Endodermal cell (in vitro differentiated cells): Measurements from ENCODE around the gene PAQR7. TPM values are rescaled to one million over a fixed set of nuclear protein-coding genes. Genes with fewer than 3 reads are reported as not detected.

Source experiments
- DNase-seq: peaks from one replicate; pipeline ENCODE4 v3.0.0-alpha.2; 2017
- H3K27ac ChIP-seq: 2 replicates; pipeline ENCODE4 v1.5.1; 2013; ENCODE audit warnings: mild to moderate bottlenecking, low read depth, low read length, moderate library complexity
- H3K27me3 ChIP-seq: 2 replicates; pipeline ENCODE4 v1.6.1; 2013; ENCODE audit warnings: mild to moderate bottlenecking, low read length, moderate library complexity; ENCODE audit not compliant: insufficient read depth, control insufficient read depth, poor library complexity, severe bottlenecking
- H3K36me3 ChIP-seq: 2 replicates; pipeline ENCODE4 v1.7.0; 2013; ENCODE audit warnings: mild to moderate bottlenecking, low read length, moderate library complexity; ENCODE audit not compliant: control insufficient read depth, insufficient read depth
- H3K4me1 ChIP-seq: one replicate; pipeline ENCODE4 v1.7.0; 2013; ENCODE audit warnings: low read length; ENCODE audit not compliant: control insufficient read depth, insufficient read depth
- H3K4me3 ChIP-seq: 2 replicates; pipeline ENCODE4 v1.5.1; 2013; ENCODE audit warnings: mild to moderate bottlenecking, low read length, moderate library complexity
- H3K9ac ChIP-seq: 2 replicates; pipeline ENCODE4 v1.6.1; 2013; ENCODE audit warnings: mild to moderate bottlenecking, low read length, moderate library complexity; ENCODE audit not compliant: poor library complexity, severe bottlenecking; ENCODE audit errors: extremely low read depth
- H3K9me3 ChIP-seq: 2 replicates; pipeline ENCODE4 v1.6.1; 2013; ENCODE audit warnings: mild to moderate bottlenecking, low read length, moderate library complexity; ENCODE audit not compliant: control insufficient read depth
- H3K27ac Mint-ChIP-seq: 2 replicates; pipeline ENCODE4 v1.8.0; 2020; ENCODE audit warnings: mixed read lengths
- H3K27me3 Mint-ChIP-seq: 2 replicates; pipeline ENCODE4 v1.8.0; 2021; ENCODE audit warnings: mild to moderate bottlenecking, mixed read lengths; ENCODE audit not compliant: insufficient read depth
- H3K36me3 Mint-ChIP-seq: 2 replicates; pipeline ENCODE4 v1.8.0; 2020; ENCODE audit warnings: low read depth, mixed read lengths
- H3K4me1 Mint-ChIP-seq: 2 replicates; pipeline ENCODE4 v1.8.0; 2020; ENCODE audit warnings: mixed read lengths
- H3K4me3 Mint-ChIP-seq: 2 replicates; pipeline ENCODE4 v1.8.0; 2020; ENCODE audit warnings: mild to moderate bottlenecking, moderate library complexity, mixed read lengths
- H3K9me3 Mint-ChIP-seq: 2 replicates; pipeline ENCODE4 v1.8.0; 2020; ENCODE audit warnings: mild to moderate bottlenecking, mixed read lengths
- WGBS, 2 experiments: methylation state at CpG; one replicate each; pipeline versions ENCODE4 v1.1.5 to v1.1.7; 2013; ENCODE audit warnings: missing lambda C conversion rate in 2 of 2, mixed read lengths in 1 of 2; ENCODE audit not compliant: insufficient coverage in 1 of 2, insufficient read length in 1 of 2; 5-methylcytosine and 5-hydroxymethylcytosine counted together
- total RNA-seq, 2 donors: library from RNA; stranded (reverse); fragmentation: NEBNext Ultra II Directional in 1 of 2; extraction: Animal tissue kit (Norgen Biotek cat#: 25700) in 1 of 2; gene quantifications; 2 replicates in 1 of 2; 3 replicates in 1 of 2; pipeline ENCODE4 v1.2.1, GENCODE V29; 2021
- TF ChIP-seq, protein P1 (sequence below): fragments of 200-600 bp; sonication (generic); conservative IDR thresholded peaks from 2 replicates; pipeline ENCODE4 v1.5.0; 2021; ENCODE audit warnings: antibody characterized with exemption, mild to moderate bottlenecking

PAQR7 gene
- total RNA-seq, 2 donors from 2014 or later = 11.7 to 15.0 TPM

DNA sequence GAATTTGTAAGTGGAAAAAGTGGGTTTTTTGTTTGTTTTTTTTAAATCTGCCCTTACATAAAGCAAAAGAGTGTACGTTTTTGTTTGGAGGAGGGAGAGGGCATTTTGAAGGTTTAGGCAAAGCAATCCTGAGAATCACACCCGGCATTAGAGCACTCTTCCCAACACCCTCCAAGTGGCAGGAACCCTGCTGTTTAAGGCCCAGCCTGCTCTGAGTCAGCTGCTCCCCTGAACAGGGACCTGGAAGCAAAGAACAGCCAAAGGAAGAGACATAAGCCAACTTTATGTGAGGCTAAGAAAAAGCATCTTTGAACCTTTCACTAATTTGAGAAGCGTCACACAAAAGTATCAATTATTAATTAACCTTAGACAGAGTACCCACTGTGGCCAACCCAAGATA lies 38.8 kb downstream of the PAQR7 start:
- Histone ChIP-seq H3K4me1 (peaks cover 19% of the 10 kb centered on the region), H3K27me3 (no peaks in the 10 kb centered on the region), H3K9me3 (no peaks in the 10 kb centered on the region), H3K36me3 (peaks cover 35% of the 10 kb centered on the region), H3K27ac (no peak overlapping the region), H3K9ac (no peak overlapping the region), H3K4me3 (no peak overlapping the region)
- no peak for DNase-seq
- Mint-ChIP-seq H3K36me3 (peaks cover 39% of the 10 kb centered on the region), H3K4me1 (peaks cover 37% of the 10 kb centered on the region), H3K27ac (no peak overlapping the region), H3K4me3 (no peak overlapping the region), H3K9me3 (no peaks in the 10 kb centered on the region), H3K27me3 (no peaks in the 10 kb centered on the region)
- 60 to 67% methylated on average over 1 to 3 of the region's 3 CpGs for WGBS, 2 experiments
- TF ChIP-seq, protein P1, sequence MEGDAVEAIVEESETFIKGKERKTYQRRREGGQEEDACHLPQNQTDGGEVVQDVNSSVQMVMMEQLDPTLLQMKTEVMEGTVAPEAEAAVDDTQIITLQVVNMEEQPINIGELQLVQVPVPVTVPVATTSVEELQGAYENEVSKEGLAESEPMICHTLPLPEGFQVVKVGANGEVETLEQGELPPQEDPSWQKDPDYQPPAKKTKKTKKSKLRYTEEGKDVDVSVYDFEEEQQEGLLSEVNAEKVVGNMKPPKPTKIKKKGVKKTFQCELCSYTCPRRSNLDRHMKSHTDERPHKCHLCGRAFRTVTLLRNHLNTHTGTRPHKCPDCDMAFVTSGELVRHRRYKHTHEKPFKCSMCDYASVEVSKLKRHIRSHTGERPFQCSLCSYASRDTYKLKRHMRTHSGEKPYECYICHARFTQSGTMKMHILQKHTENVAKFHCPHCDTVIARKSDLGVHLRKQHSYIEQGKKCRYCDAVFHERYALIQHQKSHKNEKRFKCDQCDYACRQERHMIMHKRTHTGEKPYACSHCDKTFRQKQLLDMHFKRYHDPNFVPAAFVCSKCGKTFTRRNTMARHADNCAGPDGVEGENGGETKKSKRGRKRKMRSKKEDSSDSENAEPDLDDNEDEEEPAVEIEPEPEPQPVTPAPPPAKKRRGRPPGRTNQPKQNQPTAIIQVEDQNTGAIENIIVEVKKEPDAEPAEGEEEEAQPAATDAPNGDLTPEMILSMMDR = no peak

DNA sequence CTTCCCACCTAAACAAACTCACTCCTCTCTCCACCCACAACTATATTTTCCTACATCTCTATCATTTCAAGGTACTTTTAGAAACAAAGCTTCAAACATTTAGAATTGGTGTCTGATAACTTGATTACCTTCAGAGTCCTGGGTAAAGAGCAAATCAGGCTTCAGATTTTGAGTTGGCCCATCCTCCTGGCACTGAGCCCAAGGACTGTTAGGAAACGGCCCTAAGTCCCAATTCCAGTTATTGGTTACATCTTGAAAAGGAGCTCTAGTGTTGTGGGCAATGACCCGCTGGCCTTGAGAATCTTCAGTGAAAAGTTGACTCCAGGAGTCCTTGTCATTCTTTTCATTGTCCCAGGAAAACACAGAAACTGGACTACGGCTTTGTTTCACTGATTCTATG lies 40.6 kb downstream of the PAQR7 start:
- Histone ChIP-seq H3K4me1 (peaks cover 28% of the 10 kb centered on the region), H3K9ac (no peak overlapping the region), H3K9me3 (no peaks in the 10 kb centered on the region), H3K36me3 (peaks cover 53% of the 10 kb centered on the region), H3K27ac (no peak overlapping the region), H3K27me3 (peaks cover 12% of the 10 kb centered on the region), H3K4me3 (no peak overlapping the region)
- TF ChIP-seq, protein P1 = no peak
- H3K9me3 Mint-ChIP-seq = no peaks in the 10 kb centered on the region
- H3K4me3 Mint-ChIP-seq = no peak overlapping the region
- H3K36me3 Mint-ChIP-seq = peaks cover 54% of the 10 kb centered on the region
- DNase-seq = no peak
- H3K27ac Mint-ChIP-seq = no peak overlapping the region
- H3K27me3 Mint-ChIP-seq = peaks cover 11% of the 10 kb centered on the region
- WGBS, 2 experiments = 89 to 93% methylated on average over 3 of the region's 3 CpGs
- peaks cover 47% of the 10 kb centered on the region for H3K4me1 Mint-ChIP-seq

DNA sequence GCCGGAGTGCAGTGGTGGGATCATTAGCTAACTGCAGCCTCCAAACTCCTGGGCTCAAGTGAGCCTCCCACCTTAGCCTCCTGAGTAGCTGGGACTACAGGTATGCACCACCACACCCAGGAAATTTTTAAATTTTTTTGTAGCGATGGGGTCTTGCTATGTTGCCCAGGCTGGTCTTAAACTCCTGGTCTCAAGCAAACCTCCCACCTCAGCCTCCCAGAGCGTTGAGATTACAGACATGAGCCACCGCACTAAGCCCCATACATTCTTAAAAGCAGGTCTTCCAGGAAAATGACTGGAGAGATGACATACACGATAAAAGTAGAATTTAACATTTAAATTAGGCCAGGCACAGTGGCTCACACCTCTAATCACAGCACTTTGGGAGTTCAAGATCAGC lies 42.4 kb downstream of the PAQR7 start:
- Mint-ChIP-seq H3K4me3 (no peak overlapping the region), H3K27me3 (peaks cover 15% of the 10 kb centered on the region), H3K27ac (no peak overlapping the region), H3K4me1 (peaks cover 41% of the 10 kb centered on the region), H3K9me3 (no peaks in the 10 kb centered on the region), H3K36me3 (peaks cover 64% of the 10 kb centered on the region)
- H3K4me1 ChIP-seq = peaks cover 28% of the 10 kb centered on the region
- H3K27me3 ChIP-seq = peaks cover 20% of the 10 kb centered on the region
- H3K9me3 ChIP-seq = no peaks in the 10 kb centered on the region
- H3K4me3 ChIP-seq = no peak overlapping the region
- 95 to 100% methylated on average over 3 to 5 of the region's 5 CpGs for WGBS, 2 experiments
- H3K36me3 ChIP-seq = peaks cover 68% of the 10 kb centered on the region
- DNase-seq = no peak
- H3K9ac ChIP-seq = no peak overlapping the region
- TF ChIP-seq, protein P1 = no peak
- H3K27ac ChIP-seq = no peak overlapping the region
